H9 (cell line): Measurements from ENCODE around the gene ROR1. TPM values are rescaled to one million over a fixed set of nuclear protein-coding genes. Genes with fewer than 3 reads are reported as not detected.

Source experiments
- DNase-seq: peaks from one replicate; pipeline ENCODE4 v3.0.0-alpha.2; 2017
- H2AFZ ChIP-seq: one replicate; pipeline ENCODE4 v1.6.1; 2013; ENCODE audit warnings: mild to moderate bottlenecking, low read length, control low read depth, moderate library complexity
- H2AK5ac ChIP-seq: 2 replicates; pipeline ENCODE4 v1.6.1; 2013; ENCODE audit warnings: low read length, control low read depth, mixed read lengths; ENCODE audit not compliant: insufficient read length
- H2BK120ac ChIP-seq: one replicate; pipeline ENCODE4 v1.6.1; 2013; ENCODE audit warnings: low read depth, mild to moderate bottlenecking, low read length, control low read depth, inconsistent platforms; ENCODE audit not compliant: poor library complexity, severe bottlenecking
- H2BK12ac ChIP-seq: 2 replicates; pipeline ENCODE4 v1.6.1; 2013; ENCODE audit warnings: low read length, control low read depth, mixed read lengths, low read depth; ENCODE audit not compliant: insufficient read length
- H2BK15ac ChIP-seq: 2 replicates; pipeline ENCODE4 v1.6.1; 2013; ENCODE audit warnings: low read depth, low read length, control low read depth
- H2BK20ac ChIP-seq: one replicate; pipeline ENCODE4 v1.6.1; 2013; ENCODE audit warnings: low read depth, mild to moderate bottlenecking, low read length, control low read depth, inconsistent platforms; ENCODE audit not compliant: poor library complexity, severe bottlenecking
- H2BK5ac ChIP-seq: 2 replicates; pipeline ENCODE4 v1.6.1; 2013; ENCODE audit warnings: low read length, control low read depth, mixed read lengths; ENCODE audit not compliant: insufficient read length
- H3K14ac ChIP-seq: 2 replicates; pipeline ENCODE4 v1.6.1; 2013; ENCODE audit warnings: low read length, control low read depth; ENCODE audit not compliant: insufficient read depth
- H3K18ac ChIP-seq: 2 replicates; pipeline ENCODE4 v1.6.1; 2013; ENCODE audit warnings: low read depth, mild to moderate bottlenecking, mixed read lengths, low read length, control low read depth; ENCODE audit not compliant: insufficient read length
- H3K23ac ChIP-seq: 2 replicates; pipeline ENCODE4 v1.6.1; 2013; ENCODE audit warnings: low read length, control low read depth, mixed read lengths, low read depth; ENCODE audit not compliant: insufficient read length
- H3K23me2 ChIP-seq: 2 replicates; pipeline ENCODE4 v1.6.1; 2013; ENCODE audit warnings: low read depth, mild to moderate bottlenecking, mixed read lengths, low read length, control low read depth; ENCODE audit not compliant: insufficient read length, poor library complexity, severe bottlenecking
- H3K27ac ChIP-seq: 2 replicates; pipeline ENCODE4 v1.5.1; 2013; ENCODE audit warnings: low read length, control low read depth, mixed read lengths, low read depth; ENCODE audit not compliant: insufficient read length
- H3K27me3 ChIP-seq: 2 replicates; pipeline ENCODE4 v1.6.1; 2013; ENCODE audit warnings: low read length, control low read depth, inconsistent platforms; ENCODE audit not compliant: insufficient read depth
- H3K4ac ChIP-seq: 2 replicates; pipeline ENCODE4 v1.6.1; 2013; ENCODE audit warnings: low read depth, mild to moderate bottlenecking, control low read depth, inconsistent platforms, low read length, moderate library complexity
- H3K4me1 ChIP-seq: 2 replicates; pipeline ENCODE4 v1.6.1; 2013; ENCODE audit warnings: low read length, control low read depth, inconsistent platforms; ENCODE audit not compliant: insufficient read depth
- H3K4me2 ChIP-seq: 2 replicates; pipeline ENCODE4 v1.6.1; 2013; ENCODE audit warnings: low read length, control low read depth, mixed read lengths; ENCODE audit not compliant: insufficient read length, insufficient read depth
- H3K56ac ChIP-seq: 2 replicates; pipeline ENCODE4 v1.6.1; 2013; ENCODE audit warnings: low read depth, mild to moderate bottlenecking, mixed read lengths, low read length, control low read depth; ENCODE audit not compliant: insufficient read length
- H3K79me1 ChIP-seq: 2 replicates; pipeline ENCODE4 v1.6.1; 2013; ENCODE audit warnings: low read depth, mild to moderate bottlenecking, moderate library complexity, low read length, control low read depth, inconsistent platforms; ENCODE audit not compliant: insufficient read depth, poor library complexity, severe bottlenecking
- H3K79me2 ChIP-seq: 2 replicates; pipeline ENCODE4 v1.6.1; 2013; ENCODE audit warnings: low read length, control low read depth, inconsistent platforms; ENCODE audit not compliant: insufficient read depth
- H3K9ac ChIP-seq: 2 replicates; pipeline ENCODE4 v1.6.1; 2013; ENCODE audit warnings: low read length, control low read depth, mixed read lengths; ENCODE audit not compliant: insufficient read length; ENCODE audit errors: extremely low read depth
- H3K9me3 ChIP-seq: one replicate; pipeline ENCODE4 v1.6.1; 2013; ENCODE audit warnings: low read depth, low read length, inconsistent platforms; ENCODE audit not compliant: control insufficient read depth
- H3T11ph ChIP-seq: one replicate; pipeline ENCODE4 v1.6.1; 2013; ENCODE audit warnings: mild to moderate bottlenecking, low read length, control low read depth, inconsistent platforms
- H4K20me1 ChIP-seq: one replicate; pipeline ENCODE4 v1.6.1; 2013; ENCODE audit not compliant: control insufficient read depth, insufficient read length, insufficient read depth
- H4K5ac ChIP-seq: 2 replicates; pipeline ENCODE4 v1.6.1; 2013; ENCODE audit warnings: low read depth, mild to moderate bottlenecking, mixed read lengths, low read length, control low read depth; ENCODE audit not compliant: insufficient read length
- H4K8ac ChIP-seq: replicated peaks from 2 replicates; pipeline ENCODE4 v1.6.1; 2013; ENCODE audit warnings: low read length, control low read depth, mixed read lengths, low read depth; ENCODE audit not compliant: insufficient read length
- H4K91ac ChIP-seq: 2 replicates; pipeline ENCODE4 v1.6.1; 2013; ENCODE audit warnings: low read depth, mild to moderate bottlenecking, moderate library complexity, mixed read lengths, low read length, control low read depth; ENCODE audit not compliant: insufficient read length
- H3K27ac Mint-ChIP-seq, 3 experiments: 2 replicates in 2 of 3; 3 replicates in 1 of 3; pipeline ENCODE4 v1.8.0; 2020 to 2021; ENCODE audit warnings: mixed read lengths in 3 of 3, mild to moderate bottlenecking in 1 of 3, moderate library complexity in 1 of 3
- H3K27me3 Mint-ChIP-seq: 2 replicates; pipeline ENCODE4 v1.8.0; 2021; ENCODE audit warnings: low read depth, mild to moderate bottlenecking, moderate library complexity, mixed read lengths
- H3K36me3 Mint-ChIP-seq, 3 experiments: 2 replicates in 2 of 3; 3 replicates in 1 of 3; pipeline ENCODE4 v1.8.0; 2020 to 2021; ENCODE audit warnings: low read depth in 3 of 3, mixed read lengths in 3 of 3; ENCODE audit not compliant: insufficient read depth in 1 of 3
- H3K4me1 Mint-ChIP-seq, 2 experiments: 2 replicates each; pipeline ENCODE4 v1.8.0; 2020; ENCODE audit warnings: mixed read lengths in 2 of 2
- H3K4me3 Mint-ChIP-seq, 2 experiments: 2 replicates in 1 of 2; 3 replicates in 1 of 2; pipeline ENCODE4 v1.8.0; 2020 to 2021; ENCODE audit warnings: mild to moderate bottlenecking in 2 of 2, mixed read lengths in 2 of 2, moderate library complexity in 1 of 2
- H3K9me3 Mint-ChIP-seq, 2 experiments: 2 replicates in 1 of 2; 3 replicates in 1 of 2; pipeline ENCODE4 v1.8.0; 2020; ENCODE audit warnings: mild to moderate bottlenecking in 2 of 2, mixed read lengths in 2 of 2, moderate library complexity in 1 of 2
- WGBS: extraction: QIAGEN DNeasy Blood & Tissue Kit; methylation state at CpG from one replicate; pipeline ENCODE4 v1.1.7; 2013; ENCODE audit warnings: missing lambda C conversion rate, low lambda C conversion rate, mixed read lengths; ENCODE audit not compliant: insufficient read length; ENCODE audit errors: extremely low coverage; 5-methylcytosine and 5-hydroxymethylcytosine counted together
- total RNA-seq: library from RNA; stranded (reverse); gene quantifications from 2 replicates; pipeline ENCODE4 v1.2.1, GENCODE V29; 2021
- TF ChIP-seq, protein P1 (sequence below): fragments of 200-600 bp; sonication (generic); conservative IDR thresholded peaks from 3 replicates; pipeline ENCODE4 v1.8.0; 2021; ENCODE audit warnings: antibody characterized with exemption, mild to moderate bottlenecking

ROR1 gene
- total RNA-seq, 1 experiment from 2014 or later, result 75.9 TPM

- Histone ChIP-seq H3K14ac (no peak overlapping the region), H3K27me3 (no peaks in the 10 kb centered on the region), H2BK120ac (no peak overlapping the region), H3K4ac (no peak overlapping the region), H3K23ac (no peak overlapping the region), H3K79me1 (no peaks in the 10 kb centered on the region), H4K20me1 (no peaks in the 10 kb centered on the region), H3K9me3 (no peaks in the 10 kb centered on the region), H3K4me1 (no peaks in the 10 kb centered on the region), H2BK20ac (no peak overlapping the region), H3K56ac (no peak overlapping the region), H3K4me2 (no peak overlapping the region), H3T11ph (no peak overlapping the region), H2BK5ac (no peak overlapping the region), H2BK12ac (no peak overlapping the region), H3K79me2 (no peaks in the 10 kb centered on the region), H3K9ac (no peak overlapping the region), H3K23me2 (no peaks in the 10 kb centered on the region), H4K91ac (no peak overlapping the region), H2BK15ac (no peak overlapping the region), H2AFZ (no peak overlapping the region), H4K8ac (no peak overlapping the region), H4K5ac (no peak overlapping the region), H2AK5ac (no peak overlapping the region), H3K18ac (no peak overlapping the region), H3K27ac (no peak overlapping the region)
- DNase-seq, result no peak
- Mint-ChIP-seq H3K9me3 (no peaks in the 10 kb centered on the region), H3K27ac (no peak overlapping the region), H3K4me1 (0 out of 4 replicates have a peak, but pooled peaks cover 0 to 3% of the 10 kb centered on the region in 2 experiments), H3K4me3 (no peak overlapping the region), H3K27me3 (no peaks in the 10 kb centered on the region), H3K36me3 (no peaks in the 10 kb centered on the region)
- no CpG with 5 or more reads among the region's 3 CpGs for WGBS
- TF ChIP-seq, protein P1, sequence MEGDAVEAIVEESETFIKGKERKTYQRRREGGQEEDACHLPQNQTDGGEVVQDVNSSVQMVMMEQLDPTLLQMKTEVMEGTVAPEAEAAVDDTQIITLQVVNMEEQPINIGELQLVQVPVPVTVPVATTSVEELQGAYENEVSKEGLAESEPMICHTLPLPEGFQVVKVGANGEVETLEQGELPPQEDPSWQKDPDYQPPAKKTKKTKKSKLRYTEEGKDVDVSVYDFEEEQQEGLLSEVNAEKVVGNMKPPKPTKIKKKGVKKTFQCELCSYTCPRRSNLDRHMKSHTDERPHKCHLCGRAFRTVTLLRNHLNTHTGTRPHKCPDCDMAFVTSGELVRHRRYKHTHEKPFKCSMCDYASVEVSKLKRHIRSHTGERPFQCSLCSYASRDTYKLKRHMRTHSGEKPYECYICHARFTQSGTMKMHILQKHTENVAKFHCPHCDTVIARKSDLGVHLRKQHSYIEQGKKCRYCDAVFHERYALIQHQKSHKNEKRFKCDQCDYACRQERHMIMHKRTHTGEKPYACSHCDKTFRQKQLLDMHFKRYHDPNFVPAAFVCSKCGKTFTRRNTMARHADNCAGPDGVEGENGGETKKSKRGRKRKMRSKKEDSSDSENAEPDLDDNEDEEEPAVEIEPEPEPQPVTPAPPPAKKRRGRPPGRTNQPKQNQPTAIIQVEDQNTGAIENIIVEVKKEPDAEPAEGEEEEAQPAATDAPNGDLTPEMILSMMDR, result no peak
These were observed 455.5 kb downstream of the ROR1 start for GRCh38 chr1:64229307-64229706.

Other genes starting within 250 kb of the ROR1 start
- 56.4 and 58.5 TPM in 2 replicates for gene PGM1, start 180.6 kb upstream of the ROR1 start, total RNA-seq